Measurements from ENCODE around the gene CAMKK1. TPM values are rescaled to one million over a fixed set of nuclear protein-coding genes. Genes with fewer than 3 reads are reported as not detected.

Gene CAMKK1
- total and polyA plus RNA-seq, 4 donors, result 3.8 to 14.9 (median 9.4) TPM

GRCh38 chr17:3935825-3936355, 43.0 kb upstream of the CAMKK1 start:
- ATAC-seq (ENCODE audit: insufficient read depth, low FRiP score) (no peak), DNase-seq (no peak)
- no peak overlapping the region for H3K9ac ChIP-seq (ENCODE audit: insufficient read depth in 1 of 2, low read length in 2 of 2)
- H3K4me1 ChIP-seq (ENCODE audit: control insufficient read depth in 5 of 5, insufficient read depth in 5 of 5, low read length in 5 of 5), result no peaks in the 10 kb centered on the region
- no peaks in the 10 kb centered on the region for H3K27me3 ChIP-seq (ENCODE audit: control insufficient read depth in 3 of 3, insufficient read depth in 3 of 3, low read length in 2 of 3)
- 96% methylated on average over 9 of the region's 9 CpGs for WGBS, 2 donors
- H3K9me3 ChIP-seq (ENCODE audit: control insufficient read depth in 4 of 4, insufficient read depth in 3 of 4, low read length in 3 of 4), result no peaks in the 10 kb centered on the region
- H3K4me3 ChIP-seq, result no peak overlapping the region
- H3K36me3 ChIP-seq (ENCODE audit: control insufficient read depth in 4 of 4, insufficient read depth in 4 of 4, low read length in 4 of 4), result peaks cover 0 to 23% (median 0%) of the 10 kb centered on the region in 4 donors
- no peak overlapping the region for H3K27ac ChIP-seq (ENCODE audit: low read depth in 1 of 2, low read length in 1 of 2)
- TF ChIP-seq CTCF (IDR thresholded peaks at IDR 0.05; ENCODE audit: control extremely low read depth, extremely low read depth), result no peak

GRCh38 chr17:3935140-3935542, 42.3 kb upstream of the CAMKK1 start:
- Histone ChIP-seq H3K27ac (ENCODE audit: low read depth in 1 of 2, low read length in 1 of 2) (no peak overlapping the region), H3K27me3 (ENCODE audit: control insufficient read depth in 3 of 3, insufficient read depth in 3 of 3, low read length in 2 of 3) (no peaks in the 10 kb centered on the region), H3K36me3 (ENCODE audit: control insufficient read depth in 4 of 4, insufficient read depth in 4 of 4, low read length in 4 of 4) (peaks cover 0 to 21% (median 0%) of the 10 kb centered on the region in 4 donors), H3K4me1 (ENCODE audit: control insufficient read depth in 5 of 5, insufficient read depth in 5 of 5, low read length in 5 of 5) (no peaks in the 10 kb centered on the region), H3K4me3 (no peak overlapping the region), H3K9ac (ENCODE audit: insufficient read depth in 1 of 2, low read length in 2 of 2) (no peak overlapping the region), H3K9me3 (ENCODE audit: control insufficient read depth in 4 of 4, insufficient read depth in 3 of 4, low read length in 3 of 4) (no peaks in the 10 kb centered on the region)
- WGBS, 2 donors, result 15 to 18% methylated on average over 10 of the region's 10 CpGs
- DNase-seq (peak; percentile 85 to 87 (median 86)), ATAC-seq (ENCODE audit: insufficient read depth, low FRiP score) (peak; percentile 89)
- peak; percentile 74 for TF ChIP-seq CTCF (IDR thresholded peaks at IDR 0.05; ENCODE audit: control extremely low read depth, extremely low read depth)

- ATAC-seq (ENCODE audit: insufficient read depth, low FRiP score) (no peak), DNase-seq (no peak)
- Histone ChIP-seq H3K9me3 (ENCODE audit: control insufficient read depth in 4 of 4, insufficient read depth in 3 of 4, low read length in 3 of 4) (no peaks in the 10 kb centered on the region), H3K9ac (ENCODE audit: insufficient read depth in 1 of 2, low read length in 2 of 2) (no peak overlapping the region), H3K36me3 (ENCODE audit: control insufficient read depth in 4 of 4, insufficient read depth in 4 of 4, low read length in 4 of 4) (peaks cover 0 to 21% (median 0%) of the 10 kb centered on the region in 4 donors), H3K4me3 (no peak overlapping the region), H3K4me1 (ENCODE audit: control insufficient read depth in 5 of 5, insufficient read depth in 5 of 5, low read length in 5 of 5) (peaks cover 0 to 21% (median 0%) of the 10 kb centered on the region in 5 donors), H3K27ac (ENCODE audit: low read depth in 1 of 2, low read length in 1 of 2) (no peak overlapping the region), H3K27me3 (ENCODE audit: control insufficient read depth in 3 of 3, insufficient read depth in 3 of 3, low read length in 2 of 3) (no peaks in the 10 kb centered on the region)
- TF ChIP-seq CTCF (IDR thresholded peaks at IDR 0.05; ENCODE audit: control extremely low read depth, extremely low read depth), result no peak
- WGBS, 2 donors, result 94 to 96% methylated on average over 1 of the region's 1 CpG
These were observed 36.9 kb upstream of the CAMKK1 start for GRCh38 chr17:3929764-3930163.

- H3K9ac ChIP-seq (ENCODE audit: insufficient read depth in 1 of 2, low read length in 2 of 2), result no peak overlapping the region
- no peak for TF ChIP-seq CTCF (IDR thresholded peaks at IDR 0.05; ENCODE audit: control extremely low read depth, extremely low read depth)
- H3K4me1 ChIP-seq (ENCODE audit: control insufficient read depth in 5 of 5, insufficient read depth in 5 of 5, low read length in 5 of 5), result peaks cover 0 to 23% (median 0%) of the 10 kb centered on the region in 5 donors
- DNase-seq, result no peak
- WGBS, 2 donors, result 88 to 92% methylated on average over 11 to 12 of the region's 12 CpGs
- no peaks in the 10 kb centered on the region for H3K27me3 ChIP-seq (ENCODE audit: control insufficient read depth in 3 of 3, insufficient read depth in 3 of 3, low read length in 2 of 3)
- H3K4me3 ChIP-seq, result no peak overlapping the region
- ATAC-seq (ENCODE audit: insufficient read depth, low FRiP score), result peak; percentile 53
- H3K27ac ChIP-seq (ENCODE audit: low read depth in 1 of 2, low read length in 1 of 2), result no peak overlapping the region
- no peaks in the 10 kb centered on the region for H3K9me3 ChIP-seq (ENCODE audit: control insufficient read depth in 4 of 4, insufficient read depth in 3 of 4, low read length in 3 of 4)
- peaks cover 0 to 21% (median 0%) of the 10 kb centered on the region in 4 donors for H3K36me3 ChIP-seq (ENCODE audit: control insufficient read depth in 4 of 4, insufficient read depth in 4 of 4, low read length in 4 of 4)
These were observed 36.3 kb upstream of the CAMKK1 start for GRCh38 chr17:3929181-3929580.
